CD4-positive, alpha-beta T cell treated with Interferon alpha-2 for 1 hour (primary cell): Measurements from ENCODE around the gene NR2E1.

Experiments used
- DNase-seq, 2 donors: peaks; one replicate each; pipeline ENCODE4 v3.0.0-alpha.2; 2020 to 2022

The NR2E1 gene

GRCh38 chr6:108171918-108172516 lies 6.2 kb downstream of the NR2E1 start:
- no peak for DNase-seq

- no peak for DNase-seq
These were observed 8.8 kb downstream of the NR2E1 start for GRCh38 chr6:108174371-108175175.

GRCh38 chr6:108175176-108175591 lies 9.4 kb downstream of the NR2E1 start:
- DNase-seq: no peak

GRCh38 chr6:108175592-108176279 lies 9.9 kb downstream of the NR2E1 start:
- DNase-seq: no peak

- no peak for DNase-seq
These were observed 10.7 kb downstream of the NR2E1 start for GRCh38 chr6:108176281-108177089.

GRCh38 chr6:108179741-108180140 lies 13.9 kb downstream of the NR2E1 start:
- no peak for DNase-seq

- DNase-seq: no peak
These were observed 14.4 kb downstream of the NR2E1 start for GRCh38 chr6:108180266-108180665.

GRCh38 chr6:108180776-108181175 lies 15.0 kb downstream of the NR2E1 start:
- DNase-seq: no peak

GRCh38 chr6:108186226-108186625 lies 20.4 kb downstream of the NR2E1 start:
- DNase-seq: no peak

- no peak for DNase-seq
These were observed 21.7 kb downstream of the NR2E1 start for GRCh38 chr6:108187519-108187918.

GRCh38 chr6:108193131-108193530 lies 27.3 kb downstream of the NR2E1 start:
- no peak for DNase-seq

GRCh38 chr6:108193835-108194234 lies 28.0 kb downstream of the NR2E1 start:
- DNase-seq: no peak

GRCh38 chr6:108194503-108194902 lies 28.7 kb downstream of the NR2E1 start:
- DNase-seq: no peak

- no peak for DNase-seq
These were observed 29.4 kb downstream of the NR2E1 start for GRCh38 chr6:108195209-108195608.

GRCh38 chr6:108198761-108199498 lies 33.1 kb downstream of the NR2E1 start:
- DNase-seq: no peak

GRCh38 chr6:108200186-108200585 lies 34.4 kb downstream of the NR2E1 start:
- no peak for DNase-seq

GRCh38 chr6:108200631-108201030 lies 34.8 kb downstream of the NR2E1 start:
- no peak for DNase-seq

- no peak for DNase-seq
These were observed 37.6 kb downstream of the NR2E1 start for GRCh38 chr6:108203189-108204112.

- DNase-seq: no peak
These were observed 41.2 kb downstream of the NR2E1 start for GRCh38 chr6:108207013-108207412.

GRCh38 chr6:108209738-108210137 lies 43.9 kb downstream of the NR2E1 start:
- DNase-seq: no peak

GRCh38 chr6:108210556-108210955 lies 44.7 kb downstream of the NR2E1 start:
- no peak for DNase-seq
